PC-9 (cell line): ENCODE data around the gene ZBTB18.

Source experiments
- CTCF ChIP-seq: fragments of 200-600 bp; sonication (generic); conservative IDR thresholded peaks from 2 replicates; pipeline ENCODE4 v1.6.1; 2017; ENCODE audit warnings: mixed run types, antibody characterized with exemption, mild to moderate bottlenecking, moderate library complexity
- EZH2 ChIP-seq: fragments of 200-600 bp; sonication (generic); IDR thresholded peaks from 2 replicates; pipeline ENCODE4 v1.8.0; 2017; ENCODE audit warnings: antibody characterized with exemption, low read depth

- TF ChIP-seq EZH2 (no peak), CTCF (no peak)
Measured at GRCh38 chr1:244011786-244012185, 39.3 kb upstream of the ZBTB18 start.
